HG02588 (cell line): ENCODE data around the gene UBALD1.

Source experiments
- ATAC-seq: cut with Tn5 transposase; IDR thresholded peaks from one replicate; pipeline ENCODE4 v1.9.1; 2021; ENCODE audit warnings: mild to moderate bottlenecking, moderate library complexity; ENCODE audit not compliant: unreplicated experiment

UBALD1 gene

GRCh38 chr16:4616047-4616811, 1.5 kb upstream of the UBALD1 start:
- ATAC-seq = peak; percentile 69

DNA sequence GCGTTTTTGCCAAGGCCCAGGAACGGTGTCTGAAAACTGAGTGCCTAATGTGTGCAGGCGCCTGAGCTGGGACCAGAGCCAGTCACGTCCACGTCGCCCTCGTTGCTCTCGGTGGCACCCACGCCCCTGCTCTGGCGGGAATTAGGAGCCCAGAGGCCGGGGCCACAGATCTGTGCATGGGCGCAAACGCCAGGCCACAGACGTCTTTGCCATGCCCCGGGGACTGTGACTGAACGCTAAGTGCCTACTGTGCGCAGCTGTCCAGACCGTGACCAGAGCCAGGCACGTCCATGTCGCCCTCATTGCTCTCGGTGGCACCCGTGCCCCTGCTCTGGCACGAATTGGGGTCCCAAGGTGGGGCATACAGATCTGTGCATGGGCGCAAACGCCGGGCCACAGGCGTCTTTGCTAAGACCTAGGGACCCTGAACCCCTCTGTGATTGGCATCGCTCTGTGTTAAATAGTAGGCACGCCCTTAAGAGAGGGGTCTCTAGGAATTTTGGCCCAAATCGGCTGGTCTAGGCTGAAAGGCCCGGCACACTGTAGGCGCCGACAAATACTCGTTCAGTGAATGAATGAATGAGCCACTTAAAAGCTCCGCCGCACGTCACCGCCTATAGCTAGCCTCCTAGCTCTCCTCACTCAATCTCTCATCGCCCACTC, 827 bp upstream of the UBALD1 start:
- no peak for ATAC-seq

GRCh38 chr16:4613636-4614570, 785 bp downstream of the UBALD1 start:
- ATAC-seq = no peak

GRCh38 chr16:4612977-4613635, 1.6 kb downstream of the UBALD1 start:
- ATAC-seq = no peak

GRCh38 chr16:4612474-4612931, 2.2 kb downstream of the UBALD1 start:
- no peak for ATAC-seq

DNA sequence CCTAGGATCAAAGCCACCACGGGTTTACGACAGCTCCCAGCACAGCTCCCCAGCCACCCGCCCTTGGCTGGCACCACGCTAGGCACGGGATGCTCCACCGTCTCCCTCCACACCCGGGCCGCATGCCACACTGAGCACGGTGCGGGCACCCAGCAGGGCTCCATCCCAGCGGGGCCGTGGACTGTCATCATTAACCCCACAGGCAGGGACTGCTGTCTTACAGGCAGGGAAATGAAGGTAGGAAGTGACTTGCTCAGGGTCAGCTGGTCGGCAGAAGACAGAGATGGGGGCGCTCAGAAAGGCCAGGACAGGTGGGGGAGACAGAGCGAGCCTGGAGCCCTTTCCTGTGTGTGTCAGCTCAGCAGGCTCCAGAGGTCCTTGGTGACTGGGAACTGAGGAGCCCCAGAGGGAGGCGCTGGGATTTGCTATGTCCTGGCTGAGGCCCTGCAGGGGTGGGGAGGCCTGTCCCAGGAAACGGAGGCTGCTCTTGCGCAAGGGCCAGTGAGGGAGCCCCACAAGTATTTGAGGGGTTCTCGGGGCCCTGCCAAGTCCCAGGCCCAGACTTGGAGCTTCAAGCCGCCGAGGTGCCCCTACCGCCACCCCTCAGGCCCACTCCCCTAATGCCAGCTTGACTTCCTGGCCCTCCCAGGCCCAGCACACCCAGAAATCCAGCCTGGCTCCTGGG, 3.2 kb downstream of the UBALD1 start:
- ATAC-seq = no peak

DNA sequence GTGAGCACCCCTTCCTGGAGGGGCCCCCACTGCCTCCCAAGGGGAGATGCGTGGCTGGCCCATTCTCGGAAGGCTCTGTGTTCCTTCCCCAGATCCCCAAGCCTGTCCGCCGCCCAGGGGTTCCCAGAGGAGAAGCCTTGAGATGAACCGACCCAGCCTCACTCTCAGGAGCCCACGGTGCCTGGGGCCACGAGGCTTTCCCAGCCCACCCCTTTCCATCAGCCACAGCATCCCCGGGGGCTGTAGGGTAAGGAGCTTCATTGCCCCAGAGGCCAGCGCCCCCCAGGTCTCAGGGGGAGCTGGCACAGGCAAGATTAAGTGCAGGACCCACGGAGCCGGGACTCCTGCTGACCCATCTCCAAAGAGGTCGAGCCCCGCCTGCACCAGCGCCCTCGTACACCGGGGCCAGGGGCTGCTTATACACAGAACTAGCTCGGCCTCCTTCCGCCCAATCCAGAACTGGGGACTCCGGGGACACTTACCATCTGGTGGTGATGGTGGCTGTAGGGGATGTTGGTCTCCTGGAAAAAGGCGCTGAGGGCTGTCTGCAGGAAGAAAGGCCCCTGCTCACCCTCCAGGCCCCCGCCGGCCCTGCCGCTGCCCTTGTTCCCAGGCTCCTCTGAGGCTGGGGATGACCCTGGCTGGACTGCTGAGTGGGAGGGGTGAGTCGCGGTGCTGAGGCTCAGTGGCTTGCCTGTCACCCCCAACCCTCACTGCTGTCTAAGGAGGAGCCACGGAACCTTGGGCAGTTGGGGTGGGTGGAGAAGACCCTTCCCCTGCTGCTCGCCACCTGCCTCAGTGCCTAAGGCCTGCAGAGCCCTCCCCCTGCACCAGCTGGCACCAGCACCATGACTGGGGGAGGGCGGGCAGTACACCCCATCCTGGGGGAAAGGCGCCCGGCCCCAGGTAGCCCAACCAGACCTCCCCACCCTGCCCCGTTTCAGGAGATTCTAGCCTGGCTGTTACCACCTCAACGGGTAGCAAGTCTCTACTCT, 4.4 kb downstream of the UBALD1 start:
- ATAC-seq = no peak

DNA sequence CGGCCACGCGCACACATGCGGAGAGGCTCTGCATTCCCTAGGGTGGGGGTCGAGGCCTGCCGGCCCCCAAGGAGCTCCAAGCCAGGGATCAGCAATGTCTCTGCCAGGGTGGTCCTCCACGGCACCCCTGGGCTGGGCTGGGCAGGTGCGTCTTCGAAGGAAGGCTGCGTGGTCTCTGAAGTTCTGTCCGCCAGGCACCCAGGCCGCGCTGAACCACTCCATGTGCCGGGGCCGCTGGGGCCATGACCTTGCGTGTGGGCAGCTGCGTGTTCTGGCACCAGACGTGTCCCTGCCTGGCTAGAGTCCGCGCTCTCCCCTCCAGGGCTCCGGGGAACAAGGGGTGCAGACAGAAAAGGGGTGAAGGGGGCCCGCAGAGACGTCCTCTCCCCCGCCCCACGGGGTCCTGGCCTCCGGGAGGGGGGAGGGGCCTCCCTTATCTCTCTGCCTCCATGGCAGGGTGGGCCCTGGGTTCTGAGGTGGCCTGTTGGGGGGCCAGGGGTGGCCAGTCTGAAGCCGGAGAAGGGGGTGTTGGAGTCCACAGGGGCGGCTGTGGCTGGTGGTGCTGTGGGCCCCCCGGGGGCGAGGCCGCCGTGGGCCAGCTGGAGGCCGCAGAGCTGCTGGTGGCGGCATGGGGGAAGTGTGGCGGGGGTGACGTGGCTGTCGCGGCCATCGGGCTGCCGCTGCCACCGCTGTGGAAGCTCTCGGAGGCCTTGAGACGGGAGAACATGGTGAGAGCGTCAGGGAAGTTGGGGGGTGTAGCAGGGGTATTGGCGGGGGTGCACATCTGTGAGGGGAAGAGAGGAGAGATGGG, 5.3 kb downstream of the UBALD1 start:
- no peak for ATAC-seq

- ATAC-seq = no peak
These were observed 6.0 kb downstream of the UBALD1 start for GRCh38 chr16:4608704-4608980.

DNA sequence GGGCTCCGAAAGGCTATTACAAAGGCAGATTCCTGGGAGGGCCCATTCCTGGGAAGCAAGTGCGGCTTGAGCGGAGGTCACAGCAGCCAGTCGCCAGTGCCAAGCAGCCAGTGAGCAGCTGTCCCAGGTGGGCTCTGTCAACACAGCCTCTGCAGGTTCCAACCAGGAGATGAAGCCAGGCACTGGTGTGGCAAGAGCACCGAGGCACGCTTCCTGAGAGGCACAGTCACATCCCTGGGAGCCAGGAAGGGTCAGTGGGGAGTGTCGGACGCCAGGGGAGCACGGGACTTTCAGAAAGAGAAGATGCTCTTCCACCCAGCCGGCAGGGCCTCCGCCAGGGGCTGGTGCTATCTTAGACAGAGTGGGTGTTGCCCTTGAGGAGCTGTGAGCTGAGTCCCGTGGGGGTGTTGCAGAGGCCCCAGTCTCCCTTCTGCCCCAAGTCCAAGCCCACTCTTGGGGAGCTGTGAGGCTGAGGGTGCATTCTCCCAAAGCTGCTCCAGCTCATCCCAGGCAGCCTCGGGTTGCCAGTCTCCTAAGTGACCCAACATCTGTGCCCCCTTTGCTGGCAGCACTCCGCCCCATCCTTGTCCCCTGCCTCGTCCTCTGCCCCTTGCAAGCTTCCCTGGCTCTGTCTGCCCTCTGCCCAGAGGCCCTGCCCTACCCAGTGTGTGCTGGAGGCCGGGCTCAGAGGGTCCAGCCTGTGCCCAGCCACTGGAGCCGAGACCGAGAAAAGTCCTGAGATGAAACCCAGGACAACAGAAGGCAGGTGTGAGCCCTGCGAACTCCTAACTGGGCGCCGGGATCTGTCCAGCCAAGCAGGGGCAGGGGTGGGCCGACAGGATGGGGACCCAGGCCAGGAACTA, 6.6 kb downstream of the UBALD1 start:
- no peak for ATAC-seq

DNA sequence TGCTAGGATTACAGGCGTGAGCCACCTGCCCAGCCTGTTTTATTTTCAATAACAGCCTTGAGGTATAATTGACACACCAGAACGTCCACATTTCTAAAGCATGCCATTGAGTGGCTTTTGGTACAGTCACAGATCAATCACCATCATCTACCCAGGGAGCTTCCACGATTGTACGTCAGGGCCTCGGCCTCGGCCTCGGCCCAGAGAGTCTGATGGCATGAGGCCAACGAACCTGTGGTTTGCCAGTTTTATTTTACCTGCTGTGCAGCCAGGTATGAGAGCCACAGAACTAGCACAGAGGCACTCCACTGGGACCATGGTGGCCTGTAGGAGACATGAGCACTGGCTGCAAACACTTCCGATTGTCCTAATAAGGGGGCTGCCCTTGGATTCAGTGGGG, 8.3 kb downstream of the UBALD1 start:
- ATAC-seq = no peak

- no peak for ATAC-seq
These were observed 10.3 kb downstream of the UBALD1 start for GRCh38 chr16:4604401-4604800.

- ATAC-seq = no peak
These were observed 11.0 kb downstream of the UBALD1 start for GRCh38 chr16:4603624-4604170.

- ATAC-seq = no peak
These were observed 12.4 kb downstream of the UBALD1 start for GRCh38 chr16:4602331-4602730.

DNA sequence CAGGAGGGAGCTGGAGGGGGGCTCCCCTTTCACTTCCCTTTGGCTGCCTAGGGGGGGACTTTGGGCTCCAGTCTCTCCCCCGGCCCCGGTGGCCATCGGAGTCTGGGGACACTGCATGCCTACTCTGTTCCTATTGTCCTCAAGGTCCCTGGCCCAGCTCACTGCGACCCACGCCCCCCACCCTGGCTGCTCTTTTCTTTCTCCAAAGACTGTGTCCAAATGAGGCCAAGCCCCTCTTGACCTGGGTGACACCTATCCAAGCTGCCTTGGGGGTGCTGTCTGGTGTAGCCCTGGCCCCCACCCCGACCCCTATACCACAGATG, 12.9 kb downstream of the UBALD1 start:
- no peak for ATAC-seq

- ATAC-seq = no peak
These were observed 13.4 kb downstream of the UBALD1 start for GRCh38 chr16:4601036-4601863.

DNA sequence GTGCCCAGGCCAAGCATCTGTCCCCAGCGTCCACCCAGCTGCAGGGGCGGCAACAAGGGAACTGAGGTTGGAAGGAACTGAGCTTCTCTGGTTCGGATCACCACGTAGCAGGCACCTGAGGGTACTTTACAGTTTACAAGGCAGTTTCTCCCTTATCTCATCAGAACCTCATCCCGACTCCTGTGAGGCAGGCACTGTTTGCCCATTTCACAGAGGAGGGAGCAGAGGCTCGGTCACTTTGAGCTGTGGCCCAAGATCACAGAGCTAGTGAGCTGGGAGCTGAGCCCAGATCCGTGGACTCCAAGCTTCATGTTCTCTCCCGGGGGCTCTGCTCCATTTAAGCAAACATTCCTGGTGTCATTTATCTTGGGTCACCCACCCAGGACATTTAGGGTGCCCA, 15.1 kb downstream of the UBALD1 start:
- no peak for ATAC-seq
